ENCODE measurements around the gene KISS1. TPM values are rescaled to one million over a fixed set of nuclear protein-coding genes. Genes with fewer than 3 reads are reported as not detected.

The KISS1 gene
- total RNA-seq, 1 donor from 2014 or later: 2.7 TPM

DNA sequence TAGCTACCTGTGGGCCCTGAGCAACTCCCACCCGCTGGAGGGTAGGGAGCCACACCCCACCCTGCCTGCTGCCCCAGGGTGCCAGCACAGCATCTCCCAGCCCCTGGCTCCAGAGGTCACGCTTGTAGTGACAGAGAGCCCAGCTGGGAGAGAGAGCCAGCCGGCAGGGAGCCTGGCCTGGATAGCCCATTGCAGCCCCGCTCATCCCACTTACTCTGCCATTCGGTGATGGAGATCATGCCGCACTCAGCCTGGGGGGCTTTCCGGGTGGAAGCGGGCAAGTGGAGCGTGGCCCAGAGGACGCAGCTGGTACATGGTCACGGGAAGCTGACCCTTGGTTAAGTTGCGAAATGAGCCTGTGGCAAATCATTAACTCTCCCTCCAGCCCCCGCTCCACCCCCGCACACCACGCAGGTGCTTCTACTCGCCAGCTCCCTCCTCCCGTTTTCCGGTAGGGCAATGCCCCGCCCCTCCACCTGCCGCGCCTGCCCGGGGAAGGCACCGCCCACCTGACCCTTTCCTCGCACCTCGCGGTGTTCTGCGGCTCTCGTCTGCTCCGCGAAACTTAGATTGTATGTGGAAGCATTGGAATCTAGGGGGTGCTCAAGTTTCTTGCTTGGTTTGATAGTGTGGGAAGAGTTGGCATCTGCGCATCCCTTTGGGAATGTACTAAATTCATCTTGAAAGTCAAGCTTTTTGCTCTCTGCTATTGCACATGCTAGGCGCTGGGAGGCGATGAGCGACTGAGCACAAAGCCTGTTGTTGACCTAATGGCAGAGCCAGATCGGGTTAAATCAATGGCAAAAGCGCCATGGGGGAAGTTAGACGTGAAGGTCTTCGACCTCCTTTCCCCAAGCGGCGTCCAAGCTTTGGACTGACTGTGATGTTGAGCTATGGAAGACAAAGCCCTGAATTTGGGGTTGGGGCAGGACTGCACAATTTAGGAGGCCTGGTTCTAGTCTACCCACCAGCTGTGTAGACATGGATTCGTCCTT, 17.7 kb upstream of the KISS1 start, which contains the start of gene GOLT1A:
TSS of gene GOLT1A (minus strand) at position 321 of the 995 bp plus-strand sequence. CDS start at position 239, 82 bp downstream.
- Mint-ChIP-seq H3K36me3 (ENCODE audit: low read depth, unreplicated experiment) (no peaks in the 10 kb centered on the region), H3K4me3 (ENCODE audit: unreplicated experiment) (peak within 1 kb of the TSS; percentile 71), H3K9me3 (ENCODE audit: unreplicated experiment) (no peaks in the 10 kb centered on the region), H3K27me3 (ENCODE audit: low read depth, unreplicated experiment) (peaks cover 42% of the 10 kb centered on the region), H3K27ac (ENCODE audit: unreplicated experiment) (peak within 1 kb of the TSS; percentile 74), H3K4me1 (ENCODE audit: low read depth, unreplicated experiment) (peaks cover 4% of the 10 kb centered on the region)
- no peak within 1 kb of the TSS for H3K4me3 ChIP-seq (ENCODE audit: insufficient read depth, low read depth, low read length)
- H2AFZ ChIP-seq (ENCODE audit: low read depth, low read length): peak within 1 kb of the TSS; percentile 39
- peak within 1 kb of the TSS; percentile 71 for H3K4me2 ChIP-seq (ENCODE audit: low read length)
- no peaks in the 10 kb centered on the region for H3K36me3 ChIP-seq (ENCODE audit: insufficient read depth, low read length)
- no peaks in the 10 kb centered on the region for H4K20me1 ChIP-seq (ENCODE audit: insufficient read depth, low read length)
- DNase-seq (ENCODE audit: low read depth) (peak; percentile 72), FAIRE-seq (no peak)
- no peaks in the 10 kb centered on the region for H3K27me3 ChIP-seq (ENCODE audit: insufficient read depth, low read length)
- H3K79me2 ChIP-seq (ENCODE audit: insufficient read depth, low read length): no peaks in the 10 kb centered on the region
- no peak within 1 kb of the TSS for H3K27ac ChIP-seq (ENCODE audit: low read depth, low read length)
- H3K4me1 ChIP-seq (ENCODE audit: insufficient read depth, low read length): peaks cover 4% of the 10 kb centered on the region
- H3K9me3 ChIP-seq (ENCODE audit: insufficient read depth, low read depth, low read length): no peaks in the 10 kb centered on the region
- TF ChIP-seq, protein P1, sequence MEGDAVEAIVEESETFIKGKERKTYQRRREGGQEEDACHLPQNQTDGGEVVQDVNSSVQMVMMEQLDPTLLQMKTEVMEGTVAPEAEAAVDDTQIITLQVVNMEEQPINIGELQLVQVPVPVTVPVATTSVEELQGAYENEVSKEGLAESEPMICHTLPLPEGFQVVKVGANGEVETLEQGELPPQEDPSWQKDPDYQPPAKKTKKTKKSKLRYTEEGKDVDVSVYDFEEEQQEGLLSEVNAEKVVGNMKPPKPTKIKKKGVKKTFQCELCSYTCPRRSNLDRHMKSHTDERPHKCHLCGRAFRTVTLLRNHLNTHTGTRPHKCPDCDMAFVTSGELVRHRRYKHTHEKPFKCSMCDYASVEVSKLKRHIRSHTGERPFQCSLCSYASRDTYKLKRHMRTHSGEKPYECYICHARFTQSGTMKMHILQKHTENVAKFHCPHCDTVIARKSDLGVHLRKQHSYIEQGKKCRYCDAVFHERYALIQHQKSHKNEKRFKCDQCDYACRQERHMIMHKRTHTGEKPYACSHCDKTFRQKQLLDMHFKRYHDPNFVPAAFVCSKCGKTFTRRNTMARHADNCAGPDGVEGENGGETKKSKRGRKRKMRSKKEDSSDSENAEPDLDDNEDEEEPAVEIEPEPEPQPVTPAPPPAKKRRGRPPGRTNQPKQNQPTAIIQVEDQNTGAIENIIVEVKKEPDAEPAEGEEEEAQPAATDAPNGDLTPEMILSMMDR (IDR thresholded peaks at IDR 0.05; ENCODE audit: insufficient read depth, low read depth, low read length): peak; percentile 75
- peak; percentile 33 for TF ChIP-seq EZH2 (IDR thresholded peaks at IDR 0.05; ENCODE audit: insufficient read depth, low read length)
- no peak within 1 kb of the TSS for H3K9ac ChIP-seq (ENCODE audit: low read length)

DNA sequence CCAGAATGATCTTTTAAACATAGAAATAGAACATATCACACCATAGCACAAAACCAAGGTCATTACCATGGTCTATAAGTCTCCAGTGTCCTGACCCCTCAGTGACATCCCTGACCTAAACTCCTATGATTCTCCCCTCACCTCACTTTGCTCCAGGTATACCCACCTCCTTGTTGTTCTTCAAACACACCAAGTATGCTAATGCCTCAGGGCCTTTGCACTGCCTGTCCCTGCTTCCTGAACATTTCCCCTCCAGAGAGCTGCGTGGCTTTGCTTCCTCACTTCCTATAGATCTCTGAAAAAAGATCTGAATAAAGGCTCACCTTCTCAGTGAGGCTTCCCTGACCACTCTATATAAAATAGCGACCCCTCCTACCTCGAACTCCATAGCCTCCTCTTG, 16.4 kb upstream of the KISS1 start:
- FAIRE-seq (no peak), DNase-seq (ENCODE audit: low read depth) (no peak)
- Histone ChIP-seq H2AFZ (ENCODE audit: low read depth, low read length) (no peak overlapping the region), H3K27ac (ENCODE audit: low read depth, low read length) (no peak overlapping the region), H3K79me2 (ENCODE audit: insufficient read depth, low read length) (no peaks in the 10 kb centered on the region), H3K4me3 (ENCODE audit: insufficient read depth, low read depth, low read length) (no peak overlapping the region), H3K36me3 (ENCODE audit: insufficient read depth, low read length) (no peaks in the 10 kb centered on the region), H3K27me3 (ENCODE audit: insufficient read depth, low read length) (no peaks in the 10 kb centered on the region), H3K4me2 (ENCODE audit: low read length) (no peak overlapping the region), H3K9ac (ENCODE audit: low read length) (no peak overlapping the region), H3K9me3 (ENCODE audit: insufficient read depth, low read depth, low read length) (no peaks in the 10 kb centered on the region), H3K4me1 (ENCODE audit: insufficient read depth, low read length) (peaks cover 4% of the 10 kb centered on the region), H4K20me1 (ENCODE audit: insufficient read depth, low read length) (no peaks in the 10 kb centered on the region)
- Mint-ChIP-seq H3K9me3 (ENCODE audit: unreplicated experiment) (no peaks in the 10 kb centered on the region), H3K36me3 (ENCODE audit: low read depth, unreplicated experiment) (no peaks in the 10 kb centered on the region), H3K27ac (ENCODE audit: unreplicated experiment) (no peak overlapping the region), H3K4me1 (ENCODE audit: low read depth, unreplicated experiment) (peaks cover 4% of the 10 kb centered on the region), H3K27me3 (ENCODE audit: low read depth, unreplicated experiment) (peaks cover 35% of the 10 kb centered on the region), H3K4me3 (ENCODE audit: unreplicated experiment) (no peak overlapping the region)
- TF ChIP-seq, protein P1 (IDR thresholded peaks at IDR 0.05; ENCODE audit: insufficient read depth, low read depth, low read length): no peak
- TF ChIP-seq EZH2 (IDR thresholded peaks at IDR 0.05; ENCODE audit: insufficient read depth, low read length): no peak

Measured in astrocyte (in vitro differentiated cells and primary cell).